LNCaP clone FGC (cell line): Measurements from ENCODE around the gene TERF2IP.

Experiments
- DNase-seq: peaks from one replicate; pipeline ENCODE4 v3.0.0-alpha.2; 2011; ENCODE audit warnings: low read depth
- H3K4me3 ChIP-seq: 2 replicates; pipeline ENCODE4 v1.5.1; 2011; ENCODE audit warnings: mild to moderate bottlenecking, low read depth, low read length, control low read depth
- TF ChIP-seq, protein P1 (sequence below): IDR thresholded peaks from 2 replicates; pipeline ENCODE4 v1.5.1; 2012; ENCODE audit warnings: mild to moderate bottlenecking; ENCODE audit not compliant: control insufficient read depth, insufficient read depth; ENCODE audit errors: extremely low read depth

Gene TERF2IP

DNA sequence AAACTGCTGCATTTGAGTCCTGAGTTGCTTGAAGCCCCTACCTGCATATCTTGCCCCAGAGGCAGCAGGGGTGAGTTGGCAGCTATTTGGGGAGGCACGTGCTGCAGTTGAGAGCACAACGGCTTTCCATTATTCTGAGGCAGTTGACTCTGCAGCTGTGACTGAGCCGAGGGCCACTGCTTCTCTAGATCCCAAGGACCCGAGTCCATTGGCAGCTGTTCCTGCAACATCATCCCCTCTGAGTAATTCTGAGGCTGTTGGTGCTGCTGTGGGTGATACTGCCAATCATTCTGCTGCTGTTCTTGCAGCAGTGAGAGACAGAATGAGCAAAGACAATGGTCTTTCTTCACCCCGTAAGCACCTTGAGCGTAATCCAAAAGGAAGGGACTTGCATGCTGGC, 12.7 kb downstream of the TERF2IP start:
- H3K4me3 ChIP-seq = no peak overlapping the region
- TF ChIP-seq, protein P1, sequence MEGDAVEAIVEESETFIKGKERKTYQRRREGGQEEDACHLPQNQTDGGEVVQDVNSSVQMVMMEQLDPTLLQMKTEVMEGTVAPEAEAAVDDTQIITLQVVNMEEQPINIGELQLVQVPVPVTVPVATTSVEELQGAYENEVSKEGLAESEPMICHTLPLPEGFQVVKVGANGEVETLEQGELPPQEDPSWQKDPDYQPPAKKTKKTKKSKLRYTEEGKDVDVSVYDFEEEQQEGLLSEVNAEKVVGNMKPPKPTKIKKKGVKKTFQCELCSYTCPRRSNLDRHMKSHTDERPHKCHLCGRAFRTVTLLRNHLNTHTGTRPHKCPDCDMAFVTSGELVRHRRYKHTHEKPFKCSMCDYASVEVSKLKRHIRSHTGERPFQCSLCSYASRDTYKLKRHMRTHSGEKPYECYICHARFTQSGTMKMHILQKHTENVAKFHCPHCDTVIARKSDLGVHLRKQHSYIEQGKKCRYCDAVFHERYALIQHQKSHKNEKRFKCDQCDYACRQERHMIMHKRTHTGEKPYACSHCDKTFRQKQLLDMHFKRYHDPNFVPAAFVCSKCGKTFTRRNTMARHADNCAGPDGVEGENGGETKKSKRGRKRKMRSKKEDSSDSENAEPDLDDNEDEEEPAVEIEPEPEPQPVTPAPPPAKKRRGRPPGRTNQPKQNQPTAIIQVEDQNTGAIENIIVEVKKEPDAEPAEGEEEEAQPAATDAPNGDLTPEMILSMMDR = no peak
- no peak for DNase-seq

DNA sequence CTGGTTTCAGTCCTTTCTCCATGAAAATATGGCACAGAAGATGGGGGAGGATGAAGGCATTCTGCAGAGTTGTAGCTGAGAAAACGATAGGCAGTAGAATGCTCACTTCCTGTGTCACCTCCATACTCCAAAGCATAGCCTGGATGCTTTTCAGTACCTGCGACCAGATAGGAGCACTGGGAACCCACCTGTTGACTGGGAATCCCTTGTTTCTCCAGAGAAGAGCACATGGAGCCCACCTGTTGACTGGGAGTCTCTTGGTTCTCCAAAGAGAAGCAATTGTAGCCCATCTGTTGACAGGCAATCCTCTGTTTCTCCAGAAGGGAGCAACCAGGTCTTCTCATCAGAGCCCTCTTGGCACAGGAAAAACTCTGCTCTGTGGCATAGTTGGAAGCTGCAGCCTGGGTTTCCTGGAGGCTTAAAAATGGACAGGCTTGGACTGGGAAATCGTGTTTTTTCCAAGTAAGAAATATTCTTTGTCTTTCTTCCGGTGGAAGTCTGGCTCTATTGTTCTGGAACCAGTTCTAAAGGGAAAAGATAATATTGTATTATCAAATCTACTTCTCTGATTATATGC, 13.2 kb downstream of the TERF2IP start:
- no peak overlapping the region for H3K4me3 ChIP-seq
- DNase-seq = no peak
- TF ChIP-seq, protein P1 = no peak

DNA sequence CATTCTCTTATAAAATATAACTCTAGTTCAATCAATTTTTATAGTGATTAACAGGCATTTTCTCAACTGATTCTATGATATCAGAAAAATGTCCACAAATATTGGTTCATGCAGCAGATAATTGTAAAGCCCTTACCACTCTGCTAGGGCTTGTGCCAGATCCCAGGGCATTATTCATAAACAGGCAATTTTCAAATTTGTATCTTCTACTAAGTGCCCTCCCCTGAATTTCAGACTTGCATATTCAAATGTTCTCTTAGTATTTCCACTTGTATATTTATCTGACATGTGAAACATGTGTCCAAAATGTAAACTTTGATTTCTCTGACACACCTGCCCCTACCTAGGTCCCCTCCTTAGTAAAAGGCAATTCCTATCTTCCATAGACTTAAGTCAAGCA, 19.9 kb downstream of the TERF2IP start:
- no peak overlapping the region for H3K4me3 ChIP-seq
- no peak for DNase-seq
- TF ChIP-seq, protein P1 = no peak

DNA sequence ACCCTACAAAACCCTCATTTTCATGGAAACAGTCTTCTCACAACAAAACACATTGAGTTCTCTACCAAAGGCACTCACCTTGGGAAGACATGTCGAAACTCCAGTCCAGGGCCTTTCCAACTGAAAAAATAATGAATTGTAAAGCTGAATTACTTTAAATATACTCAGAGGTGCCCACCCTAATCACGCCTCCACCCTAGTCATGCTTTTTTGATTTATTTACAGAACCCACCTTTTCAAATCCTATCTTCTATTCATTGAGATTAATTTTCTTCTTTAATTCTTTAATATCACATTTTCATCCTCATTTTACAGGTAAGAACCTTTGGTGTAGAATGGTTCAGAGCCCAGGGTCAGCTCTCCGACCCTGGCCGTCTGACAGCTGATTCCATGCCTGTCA, 29.3 kb downstream of the TERF2IP start, which contains the start of gene CPHXL2:
Gene CPHXL2, minus strand, starts transcription at position 101 of the 400 bp plus-strand sequence. Its CDS starts 10 bp downstream, at position 91.
- H3K4me3 ChIP-seq = no peak within 1 kb of the TSS
- TF ChIP-seq, protein P1 = no peak
- no peak for DNase-seq

DNA sequence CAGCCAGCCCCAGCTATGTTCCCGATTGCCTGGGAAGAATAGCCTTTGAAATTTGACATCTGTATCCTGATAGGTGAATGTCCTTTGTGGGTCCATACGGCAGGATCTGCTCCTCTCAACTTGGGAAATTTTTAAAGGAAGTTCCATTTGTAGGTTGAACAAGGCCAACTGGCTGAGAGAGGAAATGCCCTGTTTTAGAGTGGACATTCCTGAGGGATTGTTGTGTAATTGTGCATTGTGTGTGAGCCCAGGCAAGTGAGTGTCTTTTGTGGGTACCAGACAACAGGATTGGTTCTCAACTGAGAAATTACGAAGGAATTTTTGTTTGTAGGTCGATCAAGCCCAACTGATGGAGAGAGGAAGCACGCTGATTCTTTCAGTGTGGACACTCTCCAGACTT, 31.8 kb downstream of the TERF2IP start:
- TF ChIP-seq, protein P1 = no peak
- no peak overlapping the region for H3K4me3 ChIP-seq
- DNase-seq = no peak

DNA sequence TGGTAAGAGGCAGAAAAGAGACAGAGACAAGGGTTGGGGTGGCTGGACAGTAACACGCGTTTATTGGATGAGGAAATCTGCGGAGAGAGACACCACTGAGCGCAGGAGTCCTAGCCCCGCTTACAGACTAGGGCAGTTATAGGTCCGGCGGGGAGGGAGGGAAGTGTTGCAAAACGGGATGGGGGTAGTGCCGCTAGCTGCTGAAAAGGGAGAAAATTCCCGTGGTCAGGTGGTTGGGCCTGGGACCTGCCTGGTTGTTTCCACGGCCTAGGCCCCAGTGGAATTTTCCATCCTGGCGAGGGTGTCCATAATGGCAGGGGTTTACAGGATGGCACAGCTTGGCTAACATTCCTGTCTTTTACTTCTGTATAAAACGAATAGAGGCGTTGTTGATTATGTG, 34.7 kb downstream of the TERF2IP start:
- TF ChIP-seq, protein P1 = no peak
- H3K4me3 ChIP-seq = no peak overlapping the region

DNA sequence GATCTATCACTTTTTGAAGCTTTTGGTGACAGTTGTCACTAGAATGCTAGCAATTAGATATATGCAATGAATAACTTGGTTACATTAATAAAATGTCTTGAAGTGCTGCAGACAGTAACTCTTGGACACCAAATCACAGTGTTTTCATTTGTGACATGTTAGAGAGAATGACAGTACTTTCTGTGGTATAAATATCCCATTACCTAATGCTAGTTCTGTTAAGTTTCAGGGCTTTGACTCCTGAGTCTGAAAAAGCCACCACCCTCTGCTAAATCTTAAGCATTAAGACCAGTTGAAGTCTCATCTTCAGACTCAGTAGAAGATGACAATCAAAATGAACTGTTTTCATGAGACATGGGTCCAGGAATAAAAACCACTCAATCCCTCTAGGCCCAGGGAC, 39.8 kb downstream of the TERF2IP start:
- no peak for DNase-seq

More for the DNA sequence above, 34.7 kb downstream of the TERF2IP start:
- DNase-seq = no peak

More for the DNA sequence above, 39.8 kb downstream of the TERF2IP start:
- TF ChIP-seq, protein P1 = no peak
- H3K4me3 ChIP-seq = no peak overlapping the region
